ENCODE data around the gene HOMER3. TPM values are rescaled to one million over a fixed set of nuclear protein-coding genes. Genes with fewer than 3 reads are reported as not detected.

The HOMER3 gene
- total and polyA plus RNA-seq, 10 of the 15 experiments (the other 5 are each of a cell fraction or from before 2014, with no cell fraction given): 0.18 to 10.6 (median 0.50) TPM; not detected in 2

DNA sequence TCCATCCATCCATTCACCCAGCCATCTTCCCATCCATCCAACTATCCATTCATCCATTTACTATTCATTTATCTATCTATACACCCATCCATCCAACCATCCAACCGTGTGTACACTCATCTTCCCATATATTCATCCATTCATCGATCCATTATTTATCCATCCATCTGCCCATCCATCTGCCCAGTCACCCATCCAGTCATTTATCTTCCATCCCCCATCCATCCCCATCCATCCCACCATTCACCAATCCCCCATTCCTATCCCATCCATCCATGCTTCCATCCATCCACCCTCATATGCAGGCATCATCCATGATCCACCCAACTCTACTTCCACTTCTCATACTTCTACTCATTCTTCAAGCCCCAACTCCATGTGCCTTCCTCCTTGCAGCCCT lies 14.0 kb upstream of the HOMER3 start:
- Histone ChIP-seq H3K4me1 (ENCODE audit: control insufficient read depth, insufficient read depth, low read length) (no peaks in the 10 kb centered on the region), H3K4me2 (ENCODE audit: control insufficient read depth, insufficient read depth) (no peak overlapping the region), H4K20me1 (ENCODE audit: control insufficient read depth, insufficient read depth) (no peaks in the 10 kb centered on the region), H3K36me3 (ENCODE audit: control insufficient read depth in 2 of 2, insufficient read depth in 2 of 2, low read length in 1 of 2) (no peaks in the 10 kb centered on the region), H3K27me3 (replicated peaks in 1 of 2; ENCODE audit: control insufficient read depth in 2 of 2, insufficient read depth in 2 of 2, low read length in 1 of 2) (no peaks in the 10 kb centered on the region), H3K9me3 (replicated peaks; ENCODE audit: control insufficient read depth, insufficient read depth, low read length) (no peaks in the 10 kb centered on the region), H3K79me2 (ENCODE audit: control insufficient read depth, insufficient read depth, low read length) (no peaks in the 10 kb centered on the region), H3K27ac (ENCODE audit: control insufficient read depth, insufficient read depth) (no peak overlapping the region), H2AFZ (ENCODE audit: control insufficient read depth, low read depth, low read length) (no peak overlapping the region), H3K4me3 (no peak overlapping the region), H3K9ac (ENCODE audit: control insufficient read depth, insufficient read depth, low read length) (no peak overlapping the region)
- DNase-seq (ENCODE audit: low read depth, low spot score): no peak
- intact Hi-C loops (cut with micrococcal nuclease; ENCODE audit: unreplicated experiment): no loop called here
- in situ Hi-C loops (cut with MboI): no loop called here
- no TSS peak for BruUV-seq (replicated peaks)
- WGBS (ENCODE audit: insufficient coverage, insufficient replicate concordance, low lambda C conversion rate, missing lambda C conversion rate): 23% methylated on average over 2 of the region's 2 CpGs
- RAD21 ChIA-PET (ENCODE audit: unreplicated experiment): no interaction called here
- POLR2A ChIA-PET: no interaction called here
- TF ChIP-seq CBX3 (IDR thresholded peaks at IDR 0.05; ENCODE audit: borderline replicate concordance, low read depth) (no peak), CBFB (IDR thresholded peaks at IDR 0.05; ENCODE audit: low read depth) (no peak), ZNF207 (IDR thresholded peaks at IDR 0.05; ENCODE audit: borderline replicate concordance) (no peak), ESRRA (IDR thresholded peaks at IDR 0.05; ENCODE audit: low read length) (no peak), MTA3 (IDR thresholded peaks at IDR 0.05; ENCODE audit: borderline replicate concordance, low read length) (no peak), DPF2 (IDR thresholded peaks at IDR 0.05) (no peak), JUNB (IDR thresholded peaks at IDR 0.05) (no peak), NFXL1 (IDR thresholded peaks at IDR 0.05; ENCODE audit: borderline replicate concordance) (no peak), RUNX3 (IDR thresholded peaks at IDR 0.05; ENCODE audit: low read length) (no peak), SUZ12 (IDR thresholded peaks at IDR 0.05; ENCODE audit: unreplicated experiment) (no peak), SIX5 (IDR thresholded peaks at IDR 0.05; ENCODE audit: low read depth, low read length, severe bottlenecking) (no peak), SMAD5 (IDR thresholded peaks at IDR 0.05; ENCODE audit: low read depth) (no peak)
- TF ChIP-seq, protein P1, sequence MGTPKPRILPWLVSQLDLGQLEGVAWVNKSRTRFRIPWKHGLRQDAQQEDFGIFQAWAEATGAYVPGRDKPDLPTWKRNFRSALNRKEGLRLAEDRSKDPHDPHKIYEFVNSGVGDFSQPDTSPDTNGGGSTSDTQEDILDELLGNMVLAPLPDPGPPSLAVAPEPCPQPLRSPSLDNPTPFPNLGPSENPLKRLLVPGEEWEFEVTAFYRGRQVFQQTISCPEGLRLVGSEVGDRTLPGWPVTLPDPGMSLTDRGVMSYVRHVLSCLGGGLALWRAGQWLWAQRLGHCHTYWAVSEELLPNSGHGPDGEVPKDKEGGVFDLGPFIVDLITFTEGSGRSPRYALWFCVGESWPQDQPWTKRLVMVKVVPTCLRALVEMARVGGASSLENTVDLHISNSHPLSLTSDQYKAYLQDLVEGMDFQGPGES (IDR thresholded peaks at IDR 0.05): no peak
- ATAC-seq: no peak
- FAIRE-seq: no peak
- CTCF ChIA-PET: no interaction called here
- SMC1A ChIA-PET (ENCODE audit: uncharacterized antibody, unreplicated experiment): no interaction called here

Measured in GM12878 (cell line).